C4-2B (cell line): ENCODE data around the gene TMEM238L.
A peak's percentile ranks its signal among the peaks of the same experiment; 100 is the strongest.

Experiments
- H3K27ac ChIP-seq: fragments of 450-650 bp; 2 replicates; pipeline ENCODE4 v1.5.1; 2017
- CTCF ChIP-seq: fragments of 450-650 bp; conservative IDR thresholded peaks from 2 replicates; pipeline ENCODE4 v1.5.1; 2017; ENCODE audit warnings: mild to moderate bottlenecking
- ZFX ChIP-seq: fragments of 450-650 bp; IDR thresholded peaks from 2 replicates; pipeline ENCODE4 v1.6.1; 2017

Gene TMEM238L

GRCh38 chr17:10805911-10806310 is 2.0 kb upstream of the TMEM238L start:
- no peak overlapping the region for H3K27ac ChIP-seq
- TF ChIP-seq ZFX (no peak), CTCF (no peak)

GRCh38 chr17:10804546-10804945 is 647 bp upstream of the TMEM238L start:
- no peak for TF ChIP-seq CTCF
- no peak for TF ChIP-seq ZFX
- no peak overlapping the region for H3K27ac ChIP-seq

- TF ChIP-seq ZFX (no peak), CTCF (no peak)
- H3K27ac ChIP-seq = no peak overlapping the region
These were observed 549 bp downstream of the TMEM238L start for GRCh38 chr17:10803350-10803749.

DNA sequence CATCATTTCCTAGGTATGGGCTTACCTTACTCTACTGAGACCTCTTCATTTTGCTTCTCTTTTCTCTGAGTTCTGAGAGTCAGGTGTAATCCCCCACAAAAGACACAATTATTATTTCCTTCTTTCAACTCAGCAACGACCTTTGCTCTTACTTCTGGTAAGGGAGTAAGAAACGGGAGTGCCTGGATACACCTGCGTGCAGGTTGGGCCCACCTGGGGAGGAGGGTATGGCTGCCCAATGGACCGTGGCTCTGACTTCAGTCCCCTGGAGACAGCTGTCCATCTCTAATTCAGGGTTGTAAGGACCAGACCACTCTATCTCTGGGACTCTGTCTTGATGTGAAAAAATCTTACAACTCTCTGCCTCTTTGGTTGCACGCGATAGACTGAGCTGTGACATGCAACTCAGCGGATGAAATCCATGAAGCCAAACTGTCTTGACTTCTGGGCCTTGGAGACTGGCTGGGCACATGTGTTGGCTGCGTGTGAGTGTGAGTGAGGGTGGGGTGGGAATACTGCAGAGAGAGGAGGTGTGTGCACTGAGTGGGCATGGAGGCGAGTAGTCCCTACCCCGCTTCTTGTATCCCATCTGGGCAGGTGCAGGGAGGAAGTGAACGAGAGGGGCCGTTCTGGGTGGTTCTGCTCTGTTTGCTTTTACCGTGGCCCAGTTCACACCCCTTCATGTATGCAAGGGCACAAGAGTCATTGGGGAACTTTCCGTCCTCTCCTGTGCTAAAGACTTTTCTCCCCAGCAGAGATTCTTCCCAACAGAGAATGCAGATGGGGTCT is 1.2 kb downstream of the TMEM238L start:
- TF ChIP-seq CTCF (no peak), ZFX (no peak)
- no peak overlapping the region for H3K27ac ChIP-seq

GRCh38 chr17:10799407-10799806 is 4.5 kb downstream of the TMEM238L start:
- peak overlapping the region; percentile 62 for H3K27ac ChIP-seq
- TF ChIP-seq CTCF (no peak), ZFX (no peak)

- peak overlapping the region; percentile 62 for H3K27ac ChIP-seq
- TF ChIP-seq CTCF (no peak), ZFX (no peak)
These were observed 5.0 kb downstream of the TMEM238L start for GRCh38 chr17:10798910-10799309.

- peak overlapping the region; percentile 62 for H3K27ac ChIP-seq
These were observed 5.6 kb downstream of the TMEM238L start for GRCh38 chr17:10798332-10798749.

More at GRCh38 chr17:10798332-10798749, 5.6 kb downstream of the TMEM238L start:
- TF ChIP-seq ZFX (no peak), CTCF (no peak)
